SK-N-SH treated with all-trans-retinoic acid at 6 μM for 48 hours (cell line): Measurements from ENCODE around the gene NCKAP5.

Experiments
- ATAC-seq: fragments of 200-7000 bp; cut with Tn5 transposase; 3 replicates; pipeline ENCODE4 v1.9.1; 2020; ENCODE audit warnings: mild to moderate bottlenecking, moderate library complexity
- ARNTL ChIP-seq: fragments of 450-650 bp; formaldehyde crosslinking; IDR thresholded peaks from 2 replicates; pipeline ENCODE4 v1.5.0; 2020; ENCODE audit warnings: low read depth, mild to moderate bottlenecking, moderate library complexity, borderline replicate concordance
- BACH2 ChIP-seq: fragments of 250-450 bp; sonication (Bioruptor Pico); IDR thresholded peaks from 2 replicates; pipeline ENCODE4 v1.9.0; 2021; ENCODE audit warnings: mild to moderate bottlenecking, borderline replicate concordance
- CREB5 ChIP-seq: fragments of 250-450 bp; sonication (Bioruptor Pico); IDR thresholded peaks from 2 replicates; pipeline ENCODE4 v1.5.1; 2020; ENCODE audit warnings: low read depth, mild to moderate bottlenecking, moderate library complexity
- CSDC2 ChIP-seq: fragments of 250-450 bp; sonication (Bioruptor Pico); IDR thresholded peaks from 2 replicates; pipeline ENCODE4 v1.5.0; 2020; ENCODE audit warnings: mild to moderate bottlenecking, moderate library complexity
- ESRRG ChIP-seq: fragments of 250-450 bp; sonication (Bioruptor Pico); IDR thresholded peaks from 2 replicates; pipeline ENCODE4 v1.6.1; 2021; ENCODE audit warnings: mild to moderate bottlenecking
- GLIS3 ChIP-seq: fragments of 250-450 bp; sonication (Bioruptor Pico); IDR thresholded peaks from 2 replicates; pipeline ENCODE4 v1.5.0; 2020; ENCODE audit warnings: mild to moderate bottlenecking, moderate library complexity
- ISL1 ChIP-seq: fragments of 250-450 bp; sonication (Bioruptor Pico); IDR thresholded peaks from 2 replicates; pipeline ENCODE4 v2.1.2; 2022; ENCODE audit warnings: mild to moderate bottlenecking, moderate library complexity
- OSR1 ChIP-seq: fragments of 250-450 bp; sonication (Bioruptor Pico); IDR thresholded peaks from 2 replicates; pipeline ENCODE4 v1.8.0; 2022; ENCODE audit warnings: moderate library complexity, mild to moderate bottlenecking, inconsistent platforms
- PATZ1 ChIP-seq: fragments of 250-450 bp; sonication (Bioruptor Pico); IDR thresholded peaks from 2 replicates; pipeline ENCODE4 v1.8.0; 2020; ENCODE audit warnings: mild to moderate bottlenecking, moderate library complexity, borderline replicate concordance
- POU6F1 ChIP-seq: fragments of 250-450 bp; sonication (Bioruptor Pico); IDR thresholded peaks from 2 replicates; pipeline ENCODE4 v1.8.0; 2021; ENCODE audit warnings: low read depth, mild to moderate bottlenecking, moderate library complexity, borderline replicate concordance
- PPARA ChIP-seq: fragments of 250-450 bp; sonication (Bioruptor Pico); IDR thresholded peaks from 2 replicates; pipeline ENCODE4 v1.5.0; 2020; ENCODE audit warnings: mild to moderate bottlenecking, borderline replicate concordance
- RARB ChIP-seq: fragments of 250-450 bp; sonication (Bioruptor Pico); IDR thresholded peaks from 2 replicates; pipeline ENCODE4 v1.8.0; 2021; ENCODE audit warnings: mild to moderate bottlenecking, moderate library complexity
- SNAI2 ChIP-seq: fragments of 250-450 bp; sonication (Bioruptor Pico); IDR thresholded peaks from 2 replicates; pipeline ENCODE4 v1.5.0; 2020; ENCODE audit warnings: mild to moderate bottlenecking, moderate library complexity
- TOX ChIP-seq: fragments of 250-450 bp; sonication (Bioruptor Pico); IDR thresholded peaks from 2 replicates; pipeline ENCODE4 v1.8.0; 2021; ENCODE audit warnings: mild to moderate bottlenecking, moderate library complexity, borderline replicate concordance
- TSHZ2 ChIP-seq: fragments of 250-450 bp; sonication (Bioruptor Pico); IDR thresholded peaks from 2 replicates; pipeline ENCODE4 v1.5.0; 2020; ENCODE audit warnings: mild to moderate bottlenecking, moderate library complexity
- ZC3H10 ChIP-seq: fragments of 250-450 bp; sonication (Bioruptor Pico); IDR thresholded peaks from 2 replicates; pipeline ENCODE4 v1.5.1; 2021; ENCODE audit warnings: mild to moderate bottlenecking, moderate library complexity
- ZFP3 ChIP-seq: fragments of 250-450 bp; sonication (Bioruptor Pico); IDR thresholded peaks from 2 replicates; pipeline ENCODE4 v1.5.0; 2020; ENCODE audit warnings: mild to moderate bottlenecking, moderate library complexity
- ZFP30 ChIP-seq: fragments of 450-650 bp; formaldehyde crosslinking; IDR thresholded peaks from 2 replicates; pipeline ENCODE4 v1.5.0; 2022; ENCODE audit warnings: mild to moderate bottlenecking, moderate library complexity
- ZNF565 ChIP-seq: fragments of 450-650 bp; formaldehyde crosslinking; conservative IDR thresholded peaks from 2 replicates; pipeline ENCODE4 v1.5.0; 2020; ENCODE audit warnings: low read depth, mild to moderate bottlenecking, moderate library complexity
- ZNF70 ChIP-seq: fragments of 450-650 bp; formaldehyde crosslinking; IDR thresholded peaks from 2 replicates; pipeline ENCODE4 v1.5.0; 2020; ENCODE audit warnings: mild to moderate bottlenecking, moderate library complexity
- ZNF8 ChIP-seq: fragments of 450-650 bp; formaldehyde crosslinking; IDR thresholded peaks from 2 replicates; pipeline ENCODE4 v1.5.0; 2020; ENCODE audit warnings: mild to moderate bottlenecking, moderate library complexity

NCKAP5 gene

GRCh38 chr2:133130548-133131246, 437.6 kb downstream of the NCKAP5 start:
- ATAC-seq = peak; percentile 56

GRCh38 chr2:133124446-133124845, 443.8 kb downstream of the NCKAP5 start:
- no peak for TF ChIP-seq TSHZ2 (CRISPR knock-in tag)
- no peak for TF ChIP-seq CSDC2 (CRISPR knock-in tag)
- no peak for TF ChIP-seq TOX
- TF ChIP-seq ARNTL (CRISPR knock-in tag) = no peak
- TF ChIP-seq ESRRG (CRISPR knock-in tag) = no peak
- TF ChIP-seq PPARA (CRISPR knock-in tag) = no peak
- no peak for TF ChIP-seq POU6F1 (CRISPR knock-in tag)
- no peak for TF ChIP-seq BACH2 (CRISPR knock-in tag)
- no peak for ATAC-seq

More at GRCh38 chr2:133130548-133131246, 437.6 kb downstream of the NCKAP5 start:
- no peak for TF ChIP-seq SNAI2 (CRISPR knock-in tag)
- TF ChIP-seq POU6F1 (CRISPR knock-in tag) = no peak
- TF ChIP-seq ZNF8 = no peak
- no peak for TF ChIP-seq RARB
- no peak for TF ChIP-seq PATZ1 (CRISPR knock-in tag)
- TF ChIP-seq ZNF565 (CRISPR knock-in tag) = no peak
- TF ChIP-seq ESRRG (CRISPR knock-in tag) = no peak
- TF ChIP-seq ZFP30 (CRISPR knock-in tag) = no peak
- no peak for TF ChIP-seq ISL1
- no peak for TF ChIP-seq TSHZ2 (CRISPR knock-in tag)
- TF ChIP-seq ZNF70 (CRISPR knock-in tag) = no peak
- TF ChIP-seq ZC3H10 (CRISPR knock-in tag) = no peak
- TF ChIP-seq OSR1 (CRISPR knock-in tag) = no peak
- TF ChIP-seq CREB5 (CRISPR knock-in tag) = no peak
- TF ChIP-seq PPARA (CRISPR knock-in tag) = no peak
- TF ChIP-seq TOX = no peak
- TF ChIP-seq BACH2 (CRISPR knock-in tag) = no peak
- no peak for TF ChIP-seq GLIS3
- no peak for TF ChIP-seq ZFP3
